SJCRH30 (cell line): Measurements from ENCODE around the gene P3H3. TPM values are rescaled to one million over a fixed set of nuclear protein-coding genes. Genes with fewer than 3 reads are reported as not detected.
A peak's percentile ranks its signal among the peaks of the same experiment; 100 is the strongest.

Experiments
- DNase-seq, 2 experiments: peaks; one replicate each; pipeline ENCODE4 v3.0.0-alpha.2; 2015 to 2020
- H3K27ac ChIP-seq: fragments of 250-450 bp; sonication (Bioruptor Pico); 2 replicates; pipeline ENCODE4 v1.5.1; 2020; ENCODE audit warnings: mild to moderate bottlenecking, moderate library complexity
- H3K27me3 ChIP-seq: fragments of 250-450 bp; sonication (Bioruptor Pico); 2 replicates; pipeline ENCODE4 v1.5.1; 2020; ENCODE audit warnings: mild to moderate bottlenecking, moderate library complexity
- H3K36me3 ChIP-seq: fragments of 250-450 bp; sonication (Bioruptor Pico); 2 replicates; pipeline ENCODE4 v1.5.1; 2020; ENCODE audit warnings: mild to moderate bottlenecking, moderate library complexity
- H3K4me1 ChIP-seq: fragments of 250-450 bp; sonication (Bioruptor Pico); 2 replicates; pipeline ENCODE4 v1.5.1; 2020; ENCODE audit warnings: mild to moderate bottlenecking, moderate library complexity
- H3K4me3 ChIP-seq: fragments of 250-450 bp; sonication (Bioruptor Pico); 2 replicates; pipeline ENCODE4 v1.5.1; 2020; ENCODE audit warnings: mild to moderate bottlenecking, moderate library complexity
- H3K9me3 ChIP-seq: fragments of 250-450 bp; sonication (Bioruptor Pico); replicated peaks from 2 replicates; pipeline ENCODE4 v1.5.1; 2020; ENCODE audit warnings: mild to moderate bottlenecking, moderate library complexity
- total RNA-seq: library from RNA; depleted of rRNA; stranded (reverse); fragments of >200 nt; shearing (Covaris generic); gene quantifications from 2 replicates; pipeline ENCODE4 v1.2.3, GENCODE V29; 2014

P3H3 gene
- total RNA-seq, 1 experiment from 2014 or later: 19.3 TPM

DNA sequence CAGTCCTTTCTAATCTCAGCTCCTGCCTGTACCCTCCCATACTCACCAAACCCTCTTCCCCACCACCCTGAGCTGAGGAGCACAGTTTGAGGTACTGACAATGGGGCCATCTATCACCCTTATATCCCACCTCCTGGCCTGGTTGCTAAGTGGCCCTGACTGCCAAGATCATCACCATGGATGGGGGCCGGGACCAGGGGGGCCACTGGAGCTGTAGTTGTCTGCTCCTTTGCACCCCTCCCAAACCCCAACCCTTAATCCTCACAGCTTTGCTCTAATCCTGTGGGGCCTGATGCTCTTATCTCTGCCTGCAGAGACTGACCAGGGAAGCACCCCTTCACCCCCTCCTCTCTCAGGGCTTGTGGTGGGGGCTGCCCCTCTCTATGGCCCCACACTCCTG, 12.1 kb downstream of the P3H3 start:
- Histone ChIP-seq H3K4me3 (no peak overlapping the region), H3K27ac (peak overlapping the region; percentile 83), H3K4me1 (peaks cover 22% of the 10 kb centered on the region), H3K9me3 (no peaks in the 10 kb centered on the region), H3K27me3 (no peaks in the 10 kb centered on the region), H3K36me3 (peaks cover 24% of the 10 kb centered on the region)
- peak; percentile 48 to 78 for DNase-seq

DNA sequence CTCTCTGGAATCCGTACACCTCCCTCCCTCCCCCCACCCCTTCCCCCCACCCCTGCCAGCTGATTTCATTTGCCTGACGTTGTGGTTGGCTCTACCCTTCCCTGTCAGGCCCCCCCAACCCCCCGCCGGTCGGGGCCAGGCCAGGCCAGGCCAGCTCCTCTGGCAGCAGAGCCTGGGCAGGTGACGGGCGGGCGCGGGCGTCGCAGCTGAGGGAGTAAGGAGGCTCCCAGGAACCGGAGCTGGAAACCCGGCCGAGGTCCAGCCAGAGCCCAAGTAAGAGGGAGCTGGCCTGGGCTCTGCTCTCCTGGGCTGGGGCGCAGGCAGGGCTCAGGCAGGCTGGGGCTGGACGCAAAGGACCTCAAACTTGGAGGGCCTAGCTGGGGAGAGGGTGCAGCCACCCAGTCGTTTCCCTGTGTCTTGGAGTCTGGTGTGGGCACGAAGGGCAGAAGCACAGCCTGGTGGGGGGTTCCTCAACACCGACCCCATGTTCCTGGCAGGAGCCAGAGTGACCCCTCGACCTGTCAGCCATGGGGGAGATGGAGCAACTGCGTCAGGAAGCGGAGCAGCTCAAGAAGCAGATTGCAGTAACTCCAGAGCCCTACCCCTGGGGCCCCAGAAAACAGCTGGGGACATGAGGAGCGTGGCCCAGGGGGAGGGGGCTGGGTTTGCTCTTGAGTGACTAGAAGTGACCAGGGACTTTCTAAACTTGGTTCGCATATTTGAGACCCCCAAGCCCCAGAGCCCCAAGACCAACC, 12.7 kb downstream of the P3H3 start, which contains the start of gene GNB3:
Gene GNB3 (plus strand): TSS at position 165 of the 755 bp plus-strand sequence. CDS start 363 bp downstream, at position 528.
- Histone ChIP-seq H3K36me3 (peaks cover 21% of the 10 kb centered on the region), H3K27ac (peak within 1 kb of the TSS; percentile 83), H3K27me3 (no peaks in the 10 kb centered on the region), H3K9me3 (no peaks in the 10 kb centered on the region), H3K4me3 (no peak within 1 kb of the TSS), H3K4me1 (peaks cover 22% of the 10 kb centered on the region)
- peak; percentile 30 to 47 for DNase-seq

DNA sequence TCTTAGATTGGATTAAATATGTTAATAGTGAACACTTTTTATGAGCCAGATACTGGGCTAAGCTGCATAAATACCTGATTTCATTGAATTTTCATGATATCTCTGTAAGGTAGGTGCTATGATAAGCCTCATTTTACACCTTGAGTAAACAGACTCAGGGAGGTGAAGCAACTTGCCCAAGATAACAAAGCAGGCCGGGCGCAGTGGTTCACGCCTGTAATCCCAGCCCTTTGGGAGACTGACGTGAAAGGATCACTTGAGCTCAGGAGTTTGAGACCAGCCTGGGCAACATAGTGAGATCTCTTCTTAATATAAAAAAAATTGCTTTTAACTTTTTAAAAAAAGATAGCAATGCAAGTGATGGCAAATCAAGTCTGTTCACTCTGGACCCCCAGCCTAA, 13.9 kb downstream of the P3H3 start:
- H3K9me3 ChIP-seq: no peaks in the 10 kb centered on the region
- H3K4me3 ChIP-seq: no peak overlapping the region
- H3K36me3 ChIP-seq: peaks cover 28% of the 10 kb centered on the region
- no peaks in the 10 kb centered on the region for H3K27me3 ChIP-seq
- no peak for DNase-seq
- H3K27ac ChIP-seq: no peak overlapping the region
- H3K4me1 ChIP-seq: peaks cover 22% of the 10 kb centered on the region

DNA sequence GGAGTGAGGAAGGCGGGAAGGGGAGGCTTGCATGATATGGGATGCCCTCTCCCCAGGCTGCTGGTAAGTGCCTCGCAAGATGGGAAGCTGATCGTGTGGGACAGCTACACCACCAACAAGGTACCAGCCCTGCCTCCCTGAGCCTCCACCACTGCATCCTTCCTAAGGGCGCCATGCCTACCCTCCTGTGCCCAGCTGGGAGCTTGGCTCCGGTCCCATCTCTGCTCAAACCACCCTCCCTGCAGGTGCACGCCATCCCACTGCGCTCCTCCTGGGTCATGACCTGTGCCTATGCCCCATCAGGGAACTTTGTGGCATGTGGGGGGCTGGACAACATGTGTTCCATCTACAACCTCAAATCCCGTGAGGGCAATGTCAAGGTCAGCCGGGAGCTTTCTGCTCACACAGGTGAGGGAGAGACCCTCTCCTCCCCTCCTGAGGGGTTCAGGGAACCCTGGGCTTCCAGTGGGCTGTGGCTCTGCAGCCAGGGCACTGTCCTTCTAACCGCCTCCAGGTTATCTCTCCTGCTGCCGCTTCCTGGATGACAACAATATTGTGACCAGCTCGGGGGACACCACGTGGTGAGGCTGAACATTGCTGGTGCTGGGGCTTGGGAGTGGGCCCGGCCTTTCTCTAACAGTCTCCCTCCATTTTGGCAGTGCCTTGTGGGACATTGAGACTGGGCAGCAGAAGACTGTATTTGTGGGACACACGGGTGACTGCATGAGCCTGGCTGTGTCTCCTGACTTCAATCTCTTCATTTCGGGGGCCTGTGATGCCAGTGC, 15.1 kb downstream of the P3H3 start:
- H3K27ac ChIP-seq: no peak overlapping the region

DNA sequence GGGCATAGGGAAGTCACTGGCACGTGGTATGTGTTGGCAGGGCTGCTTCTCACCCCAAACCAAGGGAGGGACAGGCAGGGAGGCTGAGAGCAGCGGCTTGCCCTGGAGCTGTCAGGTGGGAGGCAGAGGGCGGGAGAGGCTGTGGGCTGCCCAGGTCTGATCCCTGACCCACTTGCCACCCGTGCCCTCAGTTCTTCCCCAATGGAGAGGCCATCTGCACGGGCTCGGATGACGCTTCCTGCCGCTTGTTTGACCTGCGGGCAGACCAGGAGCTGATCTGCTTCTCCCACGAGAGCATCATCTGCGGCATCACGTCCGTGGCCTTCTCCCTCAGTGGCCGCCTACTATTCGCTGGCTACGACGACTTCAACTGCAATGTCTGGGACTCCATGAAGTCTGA, 17.2 kb downstream of the P3H3 start:
- Histone ChIP-seq H3K36me3 (peaks cover 41% of the 10 kb centered on the region), H3K9me3 (no peaks in the 10 kb centered on the region), H3K27me3 (no peaks in the 10 kb centered on the region), H3K27ac (no peak overlapping the region), H3K4me3 (no peak overlapping the region), H3K4me1 (peaks cover 9% of the 10 kb centered on the region)
- no peak for DNase-seq

More for the DNA sequence above, 15.1 kb downstream of the P3H3 start:
- no peaks in the 10 kb centered on the region for H3K9me3 ChIP-seq
- peaks cover 22% of the 10 kb centered on the region for H3K4me1 ChIP-seq
- no peak for DNase-seq
- H3K4me3 ChIP-seq: no peak overlapping the region
- H3K27me3 ChIP-seq: no peaks in the 10 kb centered on the region
- H3K36me3 ChIP-seq: peaks cover 32% of the 10 kb centered on the region

DNA sequence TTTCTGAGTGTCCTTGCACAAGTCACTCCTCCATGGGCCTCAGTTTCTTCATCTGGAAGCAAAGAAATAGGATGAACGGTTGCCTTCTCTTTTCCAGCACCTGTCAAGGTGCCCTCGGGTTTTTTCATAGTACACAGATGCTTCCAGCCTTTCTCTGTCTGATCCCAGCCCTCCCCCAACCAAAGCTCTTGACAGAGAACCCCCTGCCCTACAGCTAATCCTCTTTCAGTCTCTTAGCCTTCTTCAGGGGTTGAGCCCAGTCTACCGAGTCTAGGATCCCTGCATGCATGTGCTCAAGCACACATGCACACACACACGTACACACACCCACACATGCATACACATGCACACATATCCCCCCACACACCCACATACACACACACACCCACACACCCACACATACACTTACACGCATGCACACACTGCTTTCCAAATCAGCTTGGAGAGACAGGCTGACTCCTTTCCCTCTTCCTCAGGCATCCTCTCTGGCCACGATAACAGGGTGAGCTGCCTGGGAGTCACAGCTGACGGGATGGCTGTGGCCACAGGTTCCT, 18.2 kb downstream of the P3H3 start:
- DNase-seq: no peak
- H3K27ac ChIP-seq: no peak overlapping the region
- peaks cover 41% of the 10 kb centered on the region for H3K36me3 ChIP-seq
- H3K27me3 ChIP-seq: no peaks in the 10 kb centered on the region
- no peak overlapping the region for H3K4me3 ChIP-seq
- H3K4me1 ChIP-seq: peaks cover 2% of the 10 kb centered on the region
- no peaks in the 10 kb centered on the region for H3K9me3 ChIP-seq

DNA sequence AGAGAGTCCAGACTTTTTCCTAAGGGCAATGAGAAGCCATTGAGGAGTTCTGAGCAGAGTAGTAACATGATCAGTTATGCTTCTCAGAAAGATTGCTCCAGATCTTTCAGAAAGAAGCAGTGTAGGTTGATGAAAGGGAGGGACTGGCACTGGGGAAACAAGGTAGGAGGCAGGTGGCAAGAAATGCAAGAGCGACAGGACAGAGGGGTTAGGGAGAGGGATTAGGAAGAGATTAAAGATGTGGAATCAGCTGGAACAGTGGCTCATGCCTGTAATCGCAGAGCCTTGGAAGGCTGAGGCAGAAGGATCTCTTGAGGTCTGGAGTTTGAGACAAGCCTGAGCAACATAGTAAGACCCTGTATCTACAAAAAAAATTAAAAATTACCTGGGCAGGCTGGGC, 19.5 kb downstream of the P3H3 start:
- no peak overlapping the region for H3K4me3 ChIP-seq
- H3K36me3 ChIP-seq: peaks cover 41% of the 10 kb centered on the region
- no peaks in the 10 kb centered on the region for H3K27me3 ChIP-seq
- no peak for DNase-seq
- no peaks in the 10 kb centered on the region for H3K9me3 ChIP-seq
- H3K27ac ChIP-seq: no peak overlapping the region
- no peaks in the 10 kb centered on the region for H3K4me1 ChIP-seq

DNA sequence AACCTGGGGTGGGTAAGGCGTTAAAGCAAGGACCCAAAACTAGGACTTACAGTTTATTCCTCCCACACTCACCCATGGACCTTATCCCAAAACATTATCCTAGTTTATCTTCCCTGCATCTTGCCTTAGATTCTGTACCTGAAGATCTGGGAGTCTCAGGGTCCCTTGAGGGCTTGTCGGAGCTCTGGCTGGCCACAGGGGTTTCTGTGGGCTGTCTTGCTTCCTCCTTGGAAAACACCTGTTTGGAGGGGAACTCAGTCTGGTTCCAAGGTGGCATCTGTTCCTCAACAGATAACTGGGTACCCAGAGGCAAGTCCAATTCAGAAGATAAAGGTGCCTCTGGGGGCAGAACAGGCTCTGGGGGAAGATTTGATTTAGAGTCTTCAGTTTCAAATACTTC, 21.2 kb downstream of the P3H3 start:
- Histone ChIP-seq H3K4me1 (peaks cover 8% of the 10 kb centered on the region), H3K4me3 (no peak overlapping the region), H3K27me3 (no peaks in the 10 kb centered on the region), H3K9me3 (no peaks in the 10 kb centered on the region), H3K36me3 (peaks cover 37% of the 10 kb centered on the region), H3K27ac (no peak overlapping the region)
- no peak for DNase-seq

DNA sequence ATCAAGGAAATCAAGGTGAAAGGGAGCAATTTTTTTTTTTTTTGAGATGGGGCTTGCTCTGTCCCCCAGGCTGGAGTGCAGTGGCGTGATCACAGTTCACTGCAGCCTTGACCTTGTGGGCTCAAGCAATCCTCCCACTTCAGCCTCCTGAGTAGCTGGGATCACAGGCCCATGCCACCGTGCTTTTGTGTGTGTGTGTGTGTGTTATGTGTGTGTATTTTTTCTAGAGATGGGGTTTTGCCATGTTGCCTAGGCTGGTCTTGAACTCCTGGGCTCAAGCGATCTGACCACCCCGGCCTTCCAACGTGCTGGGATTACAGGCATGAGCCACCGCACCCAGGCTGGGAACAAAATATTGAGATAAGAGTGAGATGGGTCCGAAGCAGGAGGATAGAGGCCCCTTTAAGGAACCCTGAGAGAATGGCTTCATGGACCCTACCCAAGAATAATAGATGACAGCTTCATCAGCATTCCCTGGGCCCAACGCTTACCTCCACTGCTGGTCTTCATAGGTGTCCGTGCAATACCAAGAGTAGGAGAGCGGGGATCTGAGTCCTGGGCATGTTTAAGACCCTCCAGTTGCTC, 21.9 kb downstream of the P3H3 start:
- no peaks in the 10 kb centered on the region for H3K27me3 ChIP-seq
- H3K27ac ChIP-seq: no peak overlapping the region
- no peak for DNase-seq
- H3K9me3 ChIP-seq: no peaks in the 10 kb centered on the region
- H3K36me3 ChIP-seq: peaks cover 31% of the 10 kb centered on the region
- peak overlapping the region; percentile 81 for H3K4me3 ChIP-seq
- H3K4me1 ChIP-seq: peaks cover 8% of the 10 kb centered on the region

DNA sequence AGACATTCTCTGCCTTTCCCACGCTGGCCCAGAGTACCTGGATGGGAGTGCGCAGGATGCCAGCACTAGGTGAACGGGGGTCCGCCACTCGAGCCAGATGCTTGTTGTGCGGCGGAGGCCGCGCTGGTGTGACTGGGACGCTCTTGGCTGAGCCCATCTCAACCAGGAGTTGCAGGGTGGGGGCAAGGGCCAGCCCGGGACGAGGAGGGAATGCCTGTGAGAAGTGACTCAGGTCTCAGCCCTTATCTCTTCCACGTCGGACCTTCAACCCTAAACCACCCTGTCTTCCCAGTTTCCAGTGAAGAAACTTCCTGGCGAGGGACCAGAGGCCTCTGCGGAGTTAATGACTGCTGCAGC, 22.6 kb downstream of the P3H3 start:
- Histone ChIP-seq H3K9me3 (no peaks in the 10 kb centered on the region), H3K27ac (peak overlapping the region; percentile 97), H3K4me1 (peaks cover 8% of the 10 kb centered on the region), H3K36me3 (peaks cover 31% of the 10 kb centered on the region), H3K27me3 (no peaks in the 10 kb centered on the region), H3K4me3 (peak overlapping the region; percentile 81)
- no peak for DNase-seq

DNA sequence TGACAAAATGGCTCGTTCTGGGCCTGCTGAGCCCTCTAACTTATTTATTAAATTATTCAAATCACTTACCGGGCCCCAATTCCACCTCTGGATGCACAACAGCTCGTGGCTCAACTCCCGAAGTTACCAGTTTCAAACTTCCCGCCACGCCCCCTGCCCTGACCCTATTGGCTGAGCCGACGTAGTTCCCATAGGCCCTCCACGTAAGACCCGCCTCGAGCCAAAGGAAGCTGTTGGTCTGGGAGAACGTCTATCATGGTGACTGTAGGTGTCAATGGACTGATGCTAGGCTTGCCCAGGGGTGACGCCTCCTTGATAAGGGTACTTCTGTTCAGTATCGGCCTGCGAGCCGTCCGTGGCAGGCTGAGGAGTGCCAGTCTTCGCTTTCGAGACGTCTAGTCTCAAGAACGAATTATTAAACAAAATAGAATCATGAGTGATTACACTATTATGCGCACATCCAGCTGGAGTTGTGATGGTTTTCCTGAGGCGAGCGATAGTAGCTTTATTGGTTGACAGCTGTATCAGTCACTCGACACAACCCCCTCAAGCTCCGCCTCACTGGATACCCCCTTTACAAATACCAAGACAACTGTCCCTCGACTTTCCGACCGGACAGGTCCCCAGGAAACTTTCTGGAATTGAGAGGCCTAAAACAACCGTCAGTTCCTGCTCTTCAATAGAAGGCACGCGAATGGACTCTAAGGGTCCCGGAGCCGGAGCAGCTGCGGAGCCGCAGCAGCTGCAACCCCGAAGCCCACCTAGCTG, 23.1 kb downstream of the P3H3 start, which contains the start of gene CDCA3:
Gene CDCA3 (minus strand): TSS at position 134 of the 768 bp plus-strand sequence. CDS start 334 bp downstream, outside the sequence.
- peak within 1 kb of the TSS; percentile 97 for H3K27ac ChIP-seq
- peak; percentile 98 to 99 for DNase-seq
- peaks cover 8% of the 10 kb centered on the region for H3K4me1 ChIP-seq
- peaks cover 25% of the 10 kb centered on the region for H3K36me3 ChIP-seq
- peak within 1 kb of the TSS; percentile 81 for H3K4me3 ChIP-seq
- no peaks in the 10 kb centered on the region for H3K9me3 ChIP-seq
- H3K27me3 ChIP-seq: no peaks in the 10 kb centered on the region

DNA sequence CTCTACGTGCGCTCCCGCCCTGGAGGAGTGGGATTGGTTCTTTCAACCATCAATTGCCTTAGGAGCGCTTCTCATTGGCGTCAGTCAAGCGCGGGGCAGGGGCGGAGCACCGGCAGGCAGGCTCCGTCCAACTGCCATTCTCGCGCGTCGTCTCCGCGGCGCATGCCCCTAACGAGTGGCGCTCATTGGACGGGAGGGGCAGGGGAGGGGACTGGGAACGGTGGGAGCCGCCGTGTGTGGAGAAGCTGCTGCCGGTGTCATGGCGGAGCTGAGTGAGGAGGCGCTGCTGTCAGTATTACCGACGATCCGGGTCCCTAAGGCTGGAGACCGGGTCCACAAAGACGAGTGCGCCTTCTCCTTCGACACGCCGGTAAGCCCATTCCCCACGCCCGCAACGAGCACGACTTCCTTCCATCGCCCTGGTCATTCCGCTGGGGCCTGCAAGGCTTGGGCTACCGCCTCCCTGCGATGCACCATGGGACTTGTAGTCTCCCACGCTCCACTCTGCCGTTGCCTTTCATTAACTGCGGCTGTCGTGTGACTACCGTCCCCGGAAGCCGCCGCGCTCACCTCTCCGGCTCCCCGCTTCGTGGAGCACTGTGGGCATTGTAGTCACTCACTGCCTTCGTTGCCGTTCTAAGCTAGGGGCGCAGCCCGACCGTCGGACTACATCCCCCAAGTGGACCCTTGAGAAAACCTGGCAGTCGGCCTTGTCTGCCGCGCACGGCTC, 23.9 kb downstream of the P3H3 start, which contains the start of gene USP5:
Gene USP5 (plus strand): TSS at position 230 of the 730 bp plus-strand sequence. CDS start 30 bp downstream, at position 260.
- H3K9me3 ChIP-seq: no peaks in the 10 kb centered on the region
- H3K27ac ChIP-seq: peak within 1 kb of the TSS; percentile 97
- H3K4me3 ChIP-seq: peak within 1 kb of the TSS; percentile 81
- H3K4me1 ChIP-seq: peaks cover 8% of the 10 kb centered on the region
- H3K27me3 ChIP-seq: no peaks in the 10 kb centered on the region
- H3K36me3 ChIP-seq: peaks cover 28% of the 10 kb centered on the region
- peak; percentile 99 for DNase-seq

DNA sequence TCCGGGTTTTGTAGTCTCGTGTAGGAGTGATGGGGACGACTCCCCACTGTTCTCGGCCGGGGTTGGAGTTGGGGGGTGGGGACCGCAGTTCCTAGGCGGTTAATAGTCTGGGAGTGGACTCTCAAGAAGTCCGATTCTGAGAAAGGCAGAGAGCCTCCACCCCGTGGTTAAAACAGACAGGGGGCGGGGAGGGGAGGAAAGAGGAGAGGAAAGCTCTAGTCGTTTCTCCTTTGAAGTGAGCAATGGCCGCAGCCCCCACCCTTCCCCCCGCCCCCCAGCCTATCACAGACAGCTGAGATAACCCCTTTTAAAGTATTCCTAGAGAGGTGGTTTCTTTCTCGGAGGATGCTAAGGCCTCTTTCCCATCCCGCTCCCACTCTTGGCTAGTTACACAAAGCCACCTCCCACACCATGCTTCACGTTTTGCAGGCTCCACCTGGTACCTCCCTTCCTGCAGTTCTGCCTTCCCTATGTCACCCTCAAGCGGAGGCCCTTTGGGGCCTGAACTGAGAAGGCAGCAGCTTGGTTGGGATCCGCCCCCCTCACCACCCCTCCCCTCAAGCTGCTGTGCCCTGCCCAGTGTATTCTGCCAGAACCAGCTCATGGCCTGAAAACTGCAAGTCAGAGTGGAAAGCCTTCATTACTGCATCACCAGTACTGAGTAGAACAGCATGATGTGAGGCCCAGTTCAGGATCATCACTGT, 24.6 kb downstream of the P3H3 start:
- peak overlapping the region; percentile 97 for H3K27ac ChIP-seq
- peak; percentile 57 to 63 for DNase-seq
- H3K36me3 ChIP-seq: peaks cover 29% of the 10 kb centered on the region
- H3K4me1 ChIP-seq: peaks cover 8% of the 10 kb centered on the region
- H3K4me3 ChIP-seq: peak overlapping the region; percentile 81
- H3K27me3 ChIP-seq: no peaks in the 10 kb centered on the region
- no peaks in the 10 kb centered on the region for H3K9me3 ChIP-seq
